Measurements from ENCODE around the gene ARHGEF17.
A peak's percentile ranks its signal among the peaks of the same experiment; 100 is the strongest.

The ARHGEF17 gene

GRCh38 chr11:73384872-73385689 lies 77.0 kb downstream of the ARHGEF17 start:
- DNase-seq: no peak

GRCh38 chr11:73386016-73386415 lies 77.9 kb downstream of the ARHGEF17 start:
- DNase-seq: no peak

GRCh38 chr11:73386546-73386945 lies 78.5 kb downstream of the ARHGEF17 start:
- no peak for DNase-seq

GRCh38 chr11:73387594-73388264 lies 79.7 kb downstream of the ARHGEF17 start:
- DNase-seq: no peak

- DNase-seq: no peak
These were observed 80.4 kb downstream of the ARHGEF17 start for GRCh38 chr11:73388265-73389133.

- no peak for DNase-seq
These were observed 81.1 kb downstream of the ARHGEF17 start for GRCh38 chr11:73389134-73389525.

GRCh38 chr11:73389916-73390315 lies 81.8 kb downstream of the ARHGEF17 start:
- DNase-seq: no peak

GRCh38 chr11:73390601-73391565 lies 82.8 kb downstream of the ARHGEF17 start:
- DNase-seq: no peak

GRCh38 chr11:73391665-73392064 lies 83.6 kb downstream of the ARHGEF17 start:
- no peak for DNase-seq

- DNase-seq: no peak
These were observed 84.3 kb downstream of the ARHGEF17 start for GRCh38 chr11:73392108-73393010.

GRCh38 chr11:73393011-73393380 lies 84.9 kb downstream of the ARHGEF17 start:
- DNase-seq: no peak

GRCh38 chr11:73393479-73394415 lies 85.7 kb downstream of the ARHGEF17 start:
- peak; percentile 66 for DNase-seq

- DNase-seq: no peak
These were observed 86.6 kb downstream of the ARHGEF17 start for GRCh38 chr11:73394416-73395296.

GRCh38 chr11:73395297-73396208 lies 87.5 kb downstream of the ARHGEF17 start:
- no peak for DNase-seq

GRCh38 chr11:73396251-73396930 lies 88.3 kb downstream of the ARHGEF17 start:
- DNase-seq: no peak

- DNase-seq: no peak
These were observed 88.9 kb downstream of the ARHGEF17 start for GRCh38 chr11:73396985-73397384.

GRCh38 chr11:73397468-73398131 lies 89.5 kb downstream of the ARHGEF17 start:
- DNase-seq: no peak

All from activated CD4-positive, alpha-beta T cell treated with anti-CD3 and anti-CD28 coated beads, Interleukin-2, amount 50 U/mL, for 1 hour (primary cell).